T1000 (cell line): Measurements from ENCODE around the gene RIIAD1.

Experiments used
- DNase-seq: peaks from one replicate; lab custom pipeline; 2025; ENCODE audit warnings: mixed read lengths; lab: John Stamatoyannopoulos, UW

Gene RIIAD1

GRCh38 chr1:151711044-151711800, 10.1 kb upstream of the RIIAD1 start:
- no peak for DNase-seq

- no peak for DNase-seq
Measured at GRCh38 chr1:151711951-151712350, 9.4 kb upstream of the RIIAD1 start.

- no peak for DNase-seq
Measured at GRCh38 chr1:151713044-151713443, 8.3 kb upstream of the RIIAD1 start.

GRCh38 chr1:151713874-151714273, 7.4 kb upstream of the RIIAD1 start:
- DNase-seq: no peak

GRCh38 chr1:151714820-151715725, 6.2 kb upstream of the RIIAD1 start:
- no peak for DNase-seq

GRCh38 chr1:151715726-151716404, 5.5 kb upstream of the RIIAD1 start:
- DNase-seq: no peak

GRCh38 chr1:151716405-151716762, 4.9 kb upstream of the RIIAD1 start:
- no peak for DNase-seq

GRCh38 chr1:151716771-151717631, 4.3 kb upstream of the RIIAD1 start, which contains the start of gene CELF3:
Gene CELF3 (minus strand): TSS chr1:151716803. CDS start chr1:151716020, 783 bp downstream.
- DNase-seq: no peak

GRCh38 chr1:151718011-151718431, 3.3 kb upstream of the RIIAD1 start:
- DNase-seq: no peak

GRCh38 chr1:151718666-151719065, 2.7 kb upstream of the RIIAD1 start:
- no peak for DNase-seq

- DNase-seq: no peak
Measured at GRCh38 chr1:151720125-151720524, 1.2 kb upstream of the RIIAD1 start.

GRCh38 chr1:151720554-151720953, 768 bp upstream of the RIIAD1 start:
- no peak for DNase-seq

GRCh38 chr1:151721788-151722510, 627 bp downstream of the RIIAD1 start:
- no peak for DNase-seq

GRCh38 chr1:151723726-151724370, 2.5 kb downstream of the RIIAD1 start:
- DNase-seq: no peak

GRCh38 chr1:151728151-151729054, 7.1 kb downstream of the RIIAD1 start:
- DNase-seq: no peak

- no peak for DNase-seq
Measured at GRCh38 chr1:151729157-151729965, 8.0 kb downstream of the RIIAD1 start.

GRCh38 chr1:151729966-151730291, 8.6 kb downstream of the RIIAD1 start:
- no peak for DNase-seq

- DNase-seq: no peak
Measured at GRCh38 chr1:151733126-151733525, 11.8 kb downstream of the RIIAD1 start.
